GM18909 (cell line): Measurements from ENCODE around the gene H1-8.

Experiments
- ATAC-seq: cut with Tn5 transposase; IDR thresholded peaks from one replicate; pipeline ENCODE4 v1.9.1; 2021; ENCODE audit warnings: mild to moderate bottlenecking; ENCODE audit not compliant: unreplicated experiment, poor library complexity

H1-8 gene

DNA sequence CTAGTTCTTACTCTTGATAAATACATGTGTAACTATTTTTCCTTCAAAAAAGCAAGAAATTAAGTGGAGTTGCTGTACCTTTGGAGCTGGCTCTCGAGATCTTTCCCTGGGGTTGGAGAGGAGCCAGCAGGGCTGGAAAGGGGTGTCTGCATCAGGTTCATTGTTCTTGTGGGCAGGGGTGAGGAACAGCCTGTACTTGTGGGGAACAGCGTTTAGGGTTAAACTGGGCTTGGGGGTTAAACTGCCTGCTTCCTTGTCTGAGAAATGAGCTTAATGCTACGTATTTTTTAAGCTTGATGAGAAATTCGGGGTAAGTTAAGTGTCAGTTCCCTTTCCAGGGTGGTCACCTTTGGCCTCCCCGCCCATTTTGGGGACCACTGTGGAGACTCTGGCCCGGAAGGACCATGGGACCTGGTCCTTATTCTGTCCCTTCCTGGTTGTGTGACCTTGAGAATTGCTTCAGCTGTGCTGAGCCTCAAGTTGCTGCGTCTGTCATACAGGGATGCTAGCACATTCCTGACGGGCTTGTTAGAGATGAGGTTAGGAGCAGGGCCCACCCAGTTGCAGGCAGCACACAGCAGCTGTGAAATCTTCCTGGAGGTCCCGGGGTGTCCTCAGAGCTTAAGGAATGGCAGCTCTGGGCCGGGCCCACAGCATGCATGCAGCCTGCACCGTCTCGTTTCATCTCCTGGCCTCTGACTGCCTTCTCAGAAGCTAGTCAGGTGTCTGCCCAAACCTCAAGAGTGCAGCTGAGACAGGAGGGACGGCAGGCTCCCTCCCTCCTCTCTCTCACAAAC is 11.6 kb downstream of the H1-8 start:
- no peak for ATAC-seq

DNA sequence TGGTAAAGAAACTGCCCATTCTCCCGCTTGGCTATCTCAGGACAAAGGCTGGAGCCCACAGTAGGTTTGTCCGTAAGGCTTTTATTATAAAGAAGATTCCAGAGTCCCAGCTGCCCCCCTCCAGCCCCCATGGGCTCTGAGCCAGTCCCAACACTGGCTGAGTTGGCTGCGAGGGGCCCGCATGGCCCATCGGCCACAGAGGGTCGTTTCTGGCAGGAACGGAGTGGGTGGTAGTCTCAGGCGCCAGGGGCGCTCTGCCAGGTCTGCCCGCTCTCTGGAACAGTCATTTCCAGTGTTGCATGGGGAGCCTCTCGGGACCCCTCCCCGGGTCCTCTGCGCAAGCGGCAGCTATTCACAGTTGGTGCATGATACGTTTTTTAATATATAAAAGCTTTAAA is 12.2 kb downstream of the H1-8 start:
- no peak for ATAC-seq

DNA sequence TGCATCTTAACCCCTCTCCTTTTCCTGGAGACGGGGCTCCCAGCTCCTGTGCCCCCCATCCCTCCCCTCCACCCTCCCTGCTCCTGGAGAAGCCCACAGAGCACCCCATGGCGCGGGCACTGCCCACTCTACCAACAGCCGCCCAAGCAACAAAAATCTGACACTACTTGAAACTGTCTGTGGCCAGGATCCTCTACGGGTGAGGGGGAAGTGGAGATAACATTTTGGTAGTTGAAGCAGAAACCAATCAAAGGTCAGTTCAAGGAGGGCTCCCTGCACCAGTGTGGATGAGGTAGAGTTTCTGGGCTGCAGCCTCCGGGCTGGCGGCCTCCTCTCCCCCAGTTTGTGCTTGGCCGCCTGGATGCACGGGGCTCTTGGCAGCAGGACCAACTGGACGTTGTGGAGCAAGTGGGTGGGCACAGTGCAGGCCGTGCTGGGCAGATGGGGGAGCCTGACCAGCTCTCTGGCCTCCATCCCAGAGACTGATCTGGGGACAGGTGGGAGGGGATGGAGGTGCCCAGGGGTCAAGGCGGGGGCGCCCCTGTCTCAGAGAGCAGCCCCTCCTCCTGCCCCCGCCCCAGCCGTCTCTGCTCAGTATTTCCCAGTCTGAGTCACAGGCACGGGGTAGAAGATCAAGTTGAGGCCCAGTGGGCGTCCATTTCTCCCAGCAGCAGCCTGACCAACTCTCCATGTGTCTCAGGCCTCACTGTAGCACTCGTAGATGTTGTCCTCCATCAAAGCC is 12.8 kb downstream of the H1-8 start:
- no peak for ATAC-seq

DNA sequence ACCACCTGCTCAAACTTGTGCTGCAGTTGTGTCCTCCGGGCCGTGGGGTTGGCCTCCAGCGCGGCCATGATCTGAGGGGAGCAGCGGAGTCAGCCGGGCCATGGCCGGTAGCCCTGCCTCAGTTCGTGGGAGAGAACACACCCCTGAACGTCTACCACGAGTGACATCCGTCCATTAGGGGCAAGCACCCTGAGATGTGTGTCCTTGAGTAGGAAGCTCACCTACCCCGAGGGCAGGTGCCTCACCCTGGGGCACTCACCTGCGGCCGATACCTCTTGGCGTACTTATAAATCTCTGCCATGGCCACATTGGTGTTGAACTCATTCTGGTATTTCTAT is 13.4 kb downstream of the H1-8 start:
- ATAC-seq, result no peak

- no peak for ATAC-seq
These were observed 14.0 kb downstream of the H1-8 start for GRCh38 chr3:129556890-129557547.

- no peak for ATAC-seq
These were observed 14.5 kb downstream of the H1-8 start for GRCh38 chr3:129557548-129557894.

DNA sequence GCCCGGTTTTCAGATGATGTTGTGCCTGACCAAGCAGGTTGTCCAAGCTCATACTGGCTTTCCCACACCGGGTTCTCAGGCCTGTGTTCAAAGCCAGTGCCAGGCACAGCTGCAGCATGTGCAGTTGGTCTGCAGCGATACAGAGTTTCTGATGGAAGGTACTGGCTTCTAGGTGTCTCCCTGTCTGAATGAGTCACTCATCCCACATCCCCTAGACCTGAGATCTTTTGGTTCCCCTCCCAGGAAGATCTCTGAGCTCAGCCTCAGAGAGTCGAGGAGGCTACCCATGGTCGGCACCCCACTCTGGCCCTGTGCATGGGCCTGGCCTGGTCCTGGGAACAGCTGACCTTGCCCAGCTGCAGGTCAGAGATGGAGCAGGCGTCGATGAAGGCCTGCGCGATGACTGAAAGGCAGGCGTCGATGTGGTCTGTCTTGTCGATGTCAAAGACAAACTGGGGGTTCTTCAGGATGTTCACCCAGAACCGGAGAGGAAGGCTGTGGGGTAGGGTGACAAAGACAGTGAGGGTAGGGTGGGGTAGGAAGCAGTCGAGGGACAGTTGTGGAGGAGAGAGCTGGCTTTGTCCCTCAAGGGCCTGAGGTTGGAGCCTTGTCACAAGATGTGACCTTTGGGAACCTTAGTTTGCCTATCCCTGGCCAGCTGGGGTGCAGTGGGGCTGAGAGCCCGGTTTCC is 15.3 kb downstream of the H1-8 start:
- no peak for ATAC-seq

DNA sequence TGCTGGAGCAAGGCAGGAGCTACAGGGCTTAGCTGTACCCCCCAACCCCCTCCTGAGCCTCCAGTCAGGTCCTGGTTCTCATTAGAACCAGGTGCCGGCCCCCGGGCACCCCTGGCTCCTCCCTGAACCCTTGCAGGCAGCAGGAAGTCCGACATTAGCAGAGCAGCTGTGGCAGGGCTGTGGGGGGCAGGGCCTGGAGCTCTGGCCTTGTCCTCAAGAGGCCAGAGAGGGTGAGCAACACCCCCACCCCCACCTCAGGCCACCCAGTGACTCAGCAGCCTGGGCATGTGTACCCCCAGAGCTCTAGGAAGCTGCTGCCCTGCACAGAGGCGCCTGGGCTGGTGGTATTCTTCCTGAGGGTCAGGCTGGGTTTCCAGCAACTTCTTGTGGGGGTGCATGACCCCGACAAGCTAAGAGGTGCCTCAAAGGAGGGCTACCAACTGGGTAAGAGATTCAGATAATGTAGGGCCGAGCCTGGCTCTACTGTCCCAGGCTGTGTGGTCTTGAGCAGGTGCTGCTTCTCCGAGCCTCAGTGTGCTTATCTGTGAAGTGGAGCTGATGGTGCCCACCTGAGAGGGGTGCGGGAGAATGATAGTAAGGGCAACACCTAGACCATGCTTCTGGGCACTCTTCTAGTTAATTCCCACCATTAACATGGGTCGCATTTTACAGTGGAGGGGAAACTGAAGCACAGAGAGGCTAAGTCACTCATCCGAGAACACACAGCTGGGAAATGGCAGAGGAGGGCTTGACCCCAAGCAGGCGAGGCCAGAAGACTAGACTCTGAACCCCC is 16.0 kb downstream of the H1-8 start:
- no peak for ATAC-seq

DNA sequence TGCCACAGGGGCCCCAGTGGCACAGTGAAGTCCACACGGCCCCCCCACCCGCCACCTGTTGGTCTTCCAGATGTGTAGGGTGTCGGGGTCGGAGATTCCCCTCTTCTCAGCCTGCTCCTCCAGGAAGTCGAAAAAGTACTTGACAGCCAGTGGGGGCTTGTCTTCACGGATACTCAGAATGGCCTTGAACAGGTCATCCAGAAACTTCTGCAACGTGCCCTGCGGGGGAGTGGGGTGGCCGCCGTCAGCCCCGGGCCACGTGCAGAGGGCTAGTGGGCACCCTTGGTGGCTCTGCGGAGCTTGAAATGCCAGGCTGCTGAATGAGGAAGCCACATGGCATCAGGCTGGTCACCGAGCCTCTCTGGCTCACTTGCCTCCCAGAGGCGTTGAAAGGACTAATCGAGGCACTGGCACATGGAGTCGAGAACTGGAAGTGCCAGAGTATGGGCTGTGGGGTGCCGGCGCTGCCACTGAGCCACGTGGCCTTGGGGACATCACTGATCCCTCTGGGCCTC is 16.6 kb downstream of the H1-8 start:
- no peak for ATAC-seq

GRCh38 chr3:129560269-129560787 is 17.4 kb downstream of the H1-8 start:
- no peak for ATAC-seq

- no peak for ATAC-seq
These were observed 18.1 kb downstream of the H1-8 start for GRCh38 chr3:129560911-129561594.

DNA sequence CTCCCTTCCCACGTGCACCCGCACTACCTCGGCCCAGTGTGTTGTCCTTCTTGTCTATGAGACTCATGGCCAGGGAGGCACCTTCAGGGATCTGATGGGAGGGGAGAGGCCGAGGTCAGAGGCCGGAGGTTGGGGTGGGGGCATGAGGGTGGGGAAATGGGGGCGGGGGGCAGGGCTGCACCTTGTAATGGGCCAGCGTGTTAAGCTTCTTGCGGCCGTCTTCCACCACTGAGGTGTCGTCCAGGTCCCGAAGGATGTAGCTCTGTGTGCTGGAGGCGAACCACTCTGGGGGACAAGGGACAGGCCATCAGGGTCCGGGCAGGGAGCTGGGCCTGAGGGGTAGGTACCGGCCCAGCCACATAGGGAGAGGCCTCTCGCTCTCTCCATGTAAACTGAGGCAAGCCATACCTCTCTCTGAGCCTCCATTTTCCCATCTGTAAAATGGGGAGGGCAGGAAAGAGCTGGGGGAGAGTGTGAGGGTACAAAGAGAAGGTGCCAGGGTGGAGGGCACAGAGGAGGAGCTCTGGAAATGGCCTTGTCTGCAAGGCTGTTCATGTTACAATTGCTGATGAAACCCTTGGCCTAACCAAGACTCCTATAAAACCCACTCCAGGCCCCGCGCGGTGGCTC is 18.8 kb downstream of the H1-8 start:
- ATAC-seq, result no peak

GRCh38 chr3:129562803-129563202 is 19.8 kb downstream of the H1-8 start:
- ATAC-seq, result no peak

- ATAC-seq, result no peak
These were observed 20.4 kb downstream of the H1-8 start for GRCh38 chr3:129563332-129563731.

- ATAC-seq, result no peak
These were observed 21.0 kb downstream of the H1-8 start for GRCh38 chr3:129563850-129564535.

DNA sequence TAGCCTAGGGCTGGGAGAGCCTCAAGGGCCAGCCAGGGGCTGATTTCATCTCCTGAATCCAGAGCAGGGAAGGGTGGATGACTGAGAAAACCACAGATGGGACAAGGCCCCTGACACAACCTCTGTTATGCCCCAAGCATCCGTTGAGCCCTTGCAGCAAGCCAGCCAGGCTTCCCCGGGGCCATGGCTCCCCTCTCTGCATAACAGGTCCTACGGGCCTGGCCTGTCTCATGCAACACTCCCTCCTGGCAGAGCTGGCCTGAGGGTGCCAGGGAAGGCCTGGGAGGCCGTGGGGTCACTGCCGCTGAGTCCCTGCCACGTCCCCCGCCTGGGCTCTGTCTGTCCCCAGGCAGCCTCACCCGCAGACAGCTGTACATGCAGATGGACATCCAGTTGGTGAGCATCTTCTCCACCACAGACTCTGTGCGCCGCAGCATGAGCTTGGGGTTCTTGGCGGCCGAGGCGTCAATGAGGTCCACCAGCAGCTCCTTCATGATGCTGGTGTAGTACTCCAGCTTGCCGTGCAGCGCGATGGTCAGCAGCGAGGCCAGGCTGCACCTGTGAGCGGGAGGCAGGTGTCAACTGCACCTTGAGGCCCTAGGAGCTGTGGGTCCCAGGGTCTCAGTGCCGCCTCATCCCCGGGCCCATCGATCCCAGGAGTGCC is 22.1 kb downstream of the H1-8 start:
- no peak for ATAC-seq

GRCh38 chr3:129565902-129566301 is 22.9 kb downstream of the H1-8 start:
- ATAC-seq, result no peak
